HG03045 (cell line): ENCODE results near the gene MYO3A.

Source experiments
- ATAC-seq: cut with Tn5 transposase; IDR thresholded peaks from one replicate; pipeline ENCODE4 v1.9.1; 2021; ENCODE audit warnings: mild to moderate bottlenecking, moderate library complexity; ENCODE audit not compliant: unreplicated experiment

Gene MYO3A

DNA sequence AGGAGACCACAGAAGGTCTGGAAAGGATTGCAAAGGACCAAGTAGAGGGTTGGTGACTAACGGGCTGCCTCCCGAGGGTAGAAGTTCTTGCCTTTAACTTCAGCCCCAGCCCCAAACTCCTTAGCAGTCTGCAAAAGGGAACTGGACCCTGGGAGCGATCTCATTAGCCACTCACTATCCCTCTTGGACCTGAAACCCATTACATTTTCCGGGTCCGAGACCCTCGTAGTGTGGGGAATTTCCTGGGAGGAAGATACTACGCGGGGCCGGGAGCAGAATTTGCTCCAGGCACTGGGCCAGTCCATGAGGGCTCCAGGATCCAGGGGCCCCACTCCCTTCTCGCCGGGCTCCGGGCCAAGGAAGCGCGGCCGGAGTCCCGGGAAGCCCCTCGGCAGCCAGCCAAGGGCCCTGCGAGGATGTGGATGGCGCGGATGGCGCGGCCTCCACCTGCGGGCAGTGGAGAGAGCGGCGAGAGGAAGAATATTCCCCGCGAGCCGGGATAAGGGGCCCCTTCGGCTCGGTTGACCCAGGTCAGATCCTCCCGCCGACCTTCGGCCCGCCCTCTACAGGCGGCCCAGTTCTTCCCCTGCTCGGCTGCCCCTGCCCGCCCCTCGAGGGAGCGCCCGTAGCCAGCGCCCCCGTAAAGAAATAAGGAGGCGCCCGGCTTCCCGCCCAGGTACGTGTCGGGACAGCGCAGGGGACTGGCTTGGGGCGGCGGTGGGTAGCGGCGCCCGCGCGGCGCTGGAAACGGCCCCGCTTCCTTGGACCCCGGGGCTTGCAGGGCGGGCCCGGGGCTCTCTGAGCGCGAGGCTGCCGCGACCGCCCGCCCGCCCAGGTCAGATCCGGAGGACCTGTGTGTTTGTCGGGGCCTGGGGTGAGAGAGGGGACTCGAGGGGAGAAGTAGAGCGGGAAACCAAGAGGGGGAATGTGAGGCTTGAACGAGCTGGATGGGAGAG is at the start of gene MYO3A:
Gene MYO3A, plus strand, starts transcription at position 577 of the 956 bp plus-strand sequence. CDS start 17,882 bp downstream, outside the sequence.
- no peak for ATAC-seq

GRCh38 chr10:25888627-25889026 is 45.4 kb upstream of the MYO3A start:
- no peak for ATAC-seq

DNA sequence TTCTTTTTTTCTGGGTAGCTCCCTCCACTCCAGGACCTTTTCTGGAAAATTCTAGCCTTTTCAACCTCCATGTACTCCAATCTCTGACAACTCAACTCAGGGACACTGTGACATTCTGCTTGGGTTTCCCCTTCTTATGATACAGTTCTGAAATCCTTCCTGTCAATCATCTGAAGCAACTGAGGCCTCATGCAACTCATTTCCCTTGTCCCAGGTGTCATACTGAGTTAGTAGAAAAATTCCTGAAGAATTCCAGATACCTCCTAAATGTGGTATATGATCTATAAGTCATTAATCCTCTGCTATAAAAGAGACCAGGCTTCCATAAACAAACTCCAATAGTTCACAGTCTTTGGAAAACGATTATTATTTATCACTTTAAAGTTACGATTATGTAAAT is 43.0 kb upstream of the MYO3A start:
- ATAC-seq = no peak

DNA sequence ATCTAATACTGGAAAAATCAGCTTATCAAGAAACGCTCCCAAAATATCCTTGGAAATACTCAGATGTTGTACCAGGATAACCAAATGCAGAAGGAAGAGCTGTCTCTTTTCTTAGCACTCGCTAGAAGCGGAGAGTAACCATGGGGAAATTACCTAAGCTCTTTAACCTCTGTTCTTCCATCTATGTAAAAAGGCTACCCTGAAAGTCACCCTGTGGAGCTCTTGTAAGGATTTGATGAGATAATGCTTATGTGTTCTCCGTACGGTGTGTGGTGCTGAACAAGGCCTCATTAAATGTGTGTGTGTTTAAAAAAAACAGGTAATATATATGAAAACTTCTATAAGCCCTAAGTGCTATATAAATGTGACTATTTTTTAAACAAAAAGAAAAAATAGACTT is 38.2 kb upstream of the MYO3A start:
- no peak for ATAC-seq

DNA sequence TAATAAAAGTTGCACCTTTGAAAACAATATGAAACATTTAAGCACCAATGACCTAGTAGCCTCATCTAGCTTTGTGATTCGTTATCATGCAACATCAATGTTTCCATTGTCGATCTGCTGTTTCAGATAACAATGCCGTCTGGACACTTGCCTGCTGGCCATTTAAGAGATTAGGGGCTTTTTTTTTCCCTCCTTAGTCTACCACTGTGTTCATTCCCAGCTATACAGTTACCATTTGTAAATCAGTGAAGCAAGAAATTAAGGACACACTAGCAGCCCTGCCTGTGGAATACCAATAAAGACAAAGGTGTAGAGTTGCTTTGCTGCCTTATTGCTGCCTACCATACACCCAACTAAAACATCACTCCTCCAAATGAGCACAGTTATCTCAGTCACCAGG is 37.6 kb upstream of the MYO3A start:
- ATAC-seq = no peak

DNA sequence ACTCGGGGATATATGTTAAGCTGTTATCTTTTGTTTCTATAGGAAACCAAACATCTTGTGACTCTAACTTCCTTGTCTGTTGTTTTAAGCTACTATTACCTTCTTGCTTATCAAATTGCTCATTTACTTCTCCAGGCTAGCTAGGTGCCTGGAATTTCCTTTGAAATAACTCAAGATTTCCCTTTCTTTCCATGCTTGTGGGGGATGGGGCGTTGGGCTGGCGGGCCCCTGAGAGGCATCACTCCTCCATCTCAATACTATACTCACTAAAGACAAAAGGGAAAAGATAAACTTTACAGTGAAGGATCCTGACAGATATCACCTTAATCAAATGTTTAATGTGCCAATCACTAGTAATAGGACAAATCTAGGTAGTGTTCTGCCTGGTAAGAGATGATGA is 34.7 kb upstream of the MYO3A start:
- ATAC-seq = no peak

DNA sequence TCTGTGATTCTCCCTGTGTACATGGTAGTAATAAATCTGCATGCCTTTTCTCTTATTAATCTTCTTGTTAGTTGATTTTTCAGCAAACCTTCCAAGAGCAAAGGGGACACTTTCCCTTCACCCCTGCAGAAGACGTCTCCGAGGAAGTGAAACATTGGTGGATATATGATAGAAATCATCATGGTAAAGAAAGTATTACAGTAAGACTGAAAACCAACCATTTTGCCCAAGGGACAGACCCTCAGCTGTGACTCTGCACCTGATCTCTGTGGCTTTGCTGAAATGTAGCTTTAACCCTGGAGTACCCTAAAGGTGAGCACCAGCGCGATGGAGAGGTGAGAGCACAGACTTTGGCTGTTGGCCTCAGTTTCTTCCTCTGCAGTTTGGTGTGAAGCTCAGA is 32.8 kb upstream of the MYO3A start:
- ATAC-seq = no peak

DNA sequence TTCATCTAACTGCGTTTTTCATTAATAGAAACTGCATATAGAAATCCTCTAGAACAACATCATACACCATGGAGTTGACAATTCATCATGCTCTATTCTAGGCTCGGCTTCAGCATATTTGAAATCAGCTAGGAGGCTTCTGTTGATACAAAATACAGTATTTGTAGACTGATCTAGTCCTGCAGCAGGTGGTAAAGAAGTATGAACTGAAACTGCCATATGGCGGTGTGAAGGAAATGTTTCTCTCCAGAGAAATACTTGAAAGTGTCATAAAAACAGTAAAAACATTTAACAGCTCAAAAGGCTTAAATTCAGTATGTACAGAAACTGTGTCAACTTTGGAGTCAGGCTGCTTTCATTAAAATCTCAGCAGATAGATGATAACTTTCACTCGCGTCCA is 32.0 kb upstream of the MYO3A start:
- ATAC-seq = no peak

DNA sequence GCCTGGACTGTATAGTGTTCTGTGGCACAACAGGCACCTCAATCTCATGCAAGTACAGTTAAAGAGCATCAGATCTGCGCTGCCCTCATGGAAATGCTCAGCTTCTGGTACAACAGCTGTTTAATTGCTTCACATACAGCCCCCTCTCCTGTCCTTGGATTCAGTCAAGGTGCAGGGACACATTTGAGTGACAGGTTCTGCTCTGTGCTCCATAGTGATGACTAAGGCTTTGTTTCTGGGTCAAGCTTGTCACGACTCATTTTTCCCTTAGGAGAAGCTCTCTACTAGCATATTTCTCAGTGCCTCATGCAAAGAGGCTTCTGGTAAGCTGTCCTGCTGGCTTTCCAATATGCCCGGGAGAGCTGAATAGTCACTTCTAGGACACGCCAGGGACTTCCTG is 26.8 kb upstream of the MYO3A start:
- no peak for ATAC-seq

DNA sequence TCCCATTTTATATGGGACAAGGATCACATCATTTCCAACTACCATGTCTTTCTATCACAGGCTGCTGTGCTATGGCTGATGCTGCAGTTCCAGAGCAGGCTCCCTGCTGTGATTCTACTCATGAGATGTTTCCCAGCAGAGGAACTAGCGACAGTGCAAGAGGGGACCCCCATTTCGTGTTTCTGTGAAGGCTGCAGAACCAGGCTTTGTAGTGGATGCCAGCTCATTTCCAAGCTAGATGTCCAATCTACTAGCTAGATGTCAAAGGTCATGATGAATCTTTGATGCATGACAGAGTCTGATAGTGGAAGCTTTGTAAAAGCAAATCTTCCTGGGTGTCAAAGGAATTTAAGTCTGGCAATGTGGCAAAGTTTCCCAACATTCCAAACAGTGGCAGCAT is 21.2 kb upstream of the MYO3A start:
- ATAC-seq = no peak

DNA sequence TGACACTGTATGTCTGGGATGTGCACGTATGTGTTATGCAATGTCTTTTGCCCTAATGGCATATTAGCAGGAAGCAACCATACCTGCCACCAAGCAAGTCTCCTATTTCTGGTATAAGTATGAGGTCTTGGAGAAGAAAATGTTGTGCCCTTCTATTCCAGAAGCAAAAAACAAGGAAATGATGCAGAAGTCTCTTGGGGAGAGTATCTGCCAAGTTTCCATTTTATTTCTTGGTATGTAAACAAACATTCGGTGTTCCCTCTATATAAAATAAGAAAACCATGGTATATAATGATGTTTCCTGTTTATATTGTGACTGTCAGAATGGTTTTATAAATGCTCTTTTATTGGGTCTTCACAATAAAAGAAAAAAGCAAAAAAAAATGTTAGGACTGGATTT is 19.3 kb upstream of the MYO3A start:
- no peak for ATAC-seq

GRCh38 chr10:25934621-25935139 is 651 bp downstream of the MYO3A start:
- no peak for ATAC-seq

- ATAC-seq = no peak
Measured at GRCh38 chr10:25938405-25938804, 4.4 kb downstream of the MYO3A start.

DNA sequence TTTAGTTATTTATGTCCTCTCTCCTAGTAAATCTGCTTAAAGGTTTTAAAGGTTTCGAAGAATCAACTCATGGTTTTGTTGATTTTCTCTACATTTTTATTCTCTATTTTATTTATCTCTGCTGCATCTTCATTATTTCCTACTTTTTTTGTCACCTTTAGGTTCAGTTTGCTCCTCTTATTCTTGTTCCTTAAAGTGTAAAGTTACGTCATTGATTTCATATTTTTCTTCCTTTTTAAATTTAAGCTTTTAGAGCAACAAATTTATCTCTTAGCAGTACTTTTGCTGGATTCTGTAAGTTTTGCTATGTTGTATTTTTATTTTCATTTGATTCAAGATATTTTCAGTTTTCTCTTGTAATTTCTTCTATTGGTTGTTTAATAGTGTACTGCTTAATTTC is 10.7 kb downstream of the MYO3A start:
- ATAC-seq = no peak

- ATAC-seq = no peak
Measured at GRCh38 chr10:25952857-25953256, 18.8 kb downstream of the MYO3A start.

DNA sequence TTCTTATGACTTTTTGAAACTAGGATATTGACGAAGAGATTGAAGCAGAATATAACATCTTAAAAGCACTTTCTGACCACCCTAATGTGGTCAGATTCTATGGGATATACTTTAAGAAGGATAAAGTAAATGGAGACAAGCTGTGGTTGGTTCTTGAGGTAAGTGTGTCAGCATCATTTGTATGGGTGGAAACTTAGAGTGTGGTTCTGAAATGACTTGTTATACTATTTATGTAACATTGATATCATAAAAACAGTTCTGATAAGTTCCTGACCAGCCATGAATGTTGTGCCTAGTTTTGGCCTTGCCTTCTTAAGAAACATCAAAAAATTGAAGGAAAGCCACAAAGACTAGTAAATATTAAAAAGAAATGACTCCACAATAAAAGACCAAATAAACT is 20.8 kb downstream of the MYO3A start:
- no peak for ATAC-seq

- ATAC-seq = no peak
Measured at GRCh38 chr10:25959540-25960232, 25.7 kb downstream of the MYO3A start.

GRCh38 chr10:25965584-25965983 is 31.6 kb downstream of the MYO3A start:
- no peak for ATAC-seq

DNA sequence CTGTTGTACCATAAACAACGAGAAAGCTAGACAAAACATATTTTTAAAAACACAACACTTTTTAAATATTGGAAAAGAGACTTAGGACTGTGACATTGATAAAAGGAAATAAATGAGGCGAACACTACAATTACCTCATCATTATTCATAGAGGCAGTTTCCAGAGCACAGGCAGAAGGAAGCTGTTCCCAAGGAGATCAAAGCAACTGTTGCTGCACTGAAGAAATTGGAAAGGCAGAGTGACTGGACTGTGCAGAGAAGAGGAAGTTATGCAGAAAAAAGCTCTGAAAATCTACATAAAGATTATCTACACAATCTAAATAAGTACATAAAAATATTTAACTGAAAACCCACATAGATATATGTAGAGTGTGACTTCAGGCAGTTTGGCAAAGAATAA is 32.8 kb downstream of the MYO3A start:
- ATAC-seq = no peak

- ATAC-seq = no peak
Measured at GRCh38 chr10:25972631-25973030, 38.6 kb downstream of the MYO3A start.

DNA sequence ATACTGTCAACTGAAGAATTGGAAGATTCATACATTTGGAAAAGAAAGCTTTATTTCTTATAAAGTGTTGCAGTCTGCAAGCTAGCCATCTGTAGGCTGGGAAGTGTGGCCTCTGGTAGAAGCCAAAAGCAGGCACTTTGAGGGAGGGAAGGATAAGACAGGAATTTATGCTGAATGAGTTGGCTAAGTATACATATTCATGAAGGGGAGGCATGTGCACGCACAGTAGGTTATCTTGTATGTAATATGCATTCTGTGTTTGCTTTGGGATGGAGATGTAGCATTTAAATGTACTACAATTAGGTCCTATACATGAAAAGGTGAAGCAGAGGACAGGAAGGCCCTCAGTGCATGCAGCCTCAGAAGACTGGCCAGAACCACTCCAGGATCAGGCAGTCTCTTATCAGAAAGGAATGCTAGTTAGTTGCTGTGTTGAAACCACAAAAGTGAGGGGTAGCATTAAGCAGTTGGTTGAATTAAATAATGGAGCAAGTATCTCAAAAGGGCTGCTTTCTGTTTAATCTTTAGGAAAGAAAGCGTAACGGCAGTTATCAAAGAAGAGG is 40.9 kb downstream of the MYO3A start:
- no peak for ATAC-seq

- no peak for ATAC-seq
Measured at GRCh38 chr10:25978771-25979170, 44.7 kb downstream of the MYO3A start.
